NB4 (cell line): ENCODE results near the gene NUP214.

ENCODE experiments used
- MYC ChIP-seq: IDR thresholded peaks from 2 replicates; pipeline ENCODE4 v1.6.1; 2011; ENCODE audit warnings: low read depth, low read length
- POLR2A ChIP-seq: IDR thresholded peaks from 2 replicates; pipeline ENCODE4 v1.6.1; 2011; ENCODE audit warnings: mild to moderate bottlenecking; ENCODE audit not compliant: insufficient read length; ENCODE audit errors: extremely low read depth
- TF ChIP-seq, protein P1 (sequence below): IDR thresholded peaks from one replicate; pipeline ENCODE4 v1.5.1; 2012; ENCODE audit warnings: low read depth, low read length
- TF ChIP-seq, protein P2 (sequence below): IDR thresholded peaks from 2 replicates; pipeline ENCODE4 v1.6.1; 2011; ENCODE audit warnings: low read depth, low read length

DNA sequence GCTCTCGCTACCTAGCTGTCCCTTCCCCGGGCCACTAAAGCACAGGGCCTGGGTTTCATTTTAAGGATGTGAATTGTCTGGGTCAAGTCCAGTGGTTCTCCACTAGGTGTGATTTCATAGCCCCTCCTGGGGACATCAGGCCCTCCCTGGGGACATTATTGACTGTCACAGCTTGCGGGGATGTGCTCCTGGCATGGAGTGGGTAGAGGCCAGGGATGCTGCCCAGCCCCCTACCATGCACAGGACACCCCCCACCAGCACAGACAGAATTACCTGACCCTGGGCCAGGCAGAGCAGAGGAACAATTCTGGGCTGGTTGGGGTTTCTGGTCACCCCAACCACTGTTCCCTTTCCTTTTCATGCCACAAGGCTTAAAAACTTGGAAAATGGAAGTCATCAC is 146.8 kb downstream of the NUP214 start:
- TF ChIP-seq POLR2A (no peak), MYC (no peak)
- TF ChIP-seq, protein P1, sequence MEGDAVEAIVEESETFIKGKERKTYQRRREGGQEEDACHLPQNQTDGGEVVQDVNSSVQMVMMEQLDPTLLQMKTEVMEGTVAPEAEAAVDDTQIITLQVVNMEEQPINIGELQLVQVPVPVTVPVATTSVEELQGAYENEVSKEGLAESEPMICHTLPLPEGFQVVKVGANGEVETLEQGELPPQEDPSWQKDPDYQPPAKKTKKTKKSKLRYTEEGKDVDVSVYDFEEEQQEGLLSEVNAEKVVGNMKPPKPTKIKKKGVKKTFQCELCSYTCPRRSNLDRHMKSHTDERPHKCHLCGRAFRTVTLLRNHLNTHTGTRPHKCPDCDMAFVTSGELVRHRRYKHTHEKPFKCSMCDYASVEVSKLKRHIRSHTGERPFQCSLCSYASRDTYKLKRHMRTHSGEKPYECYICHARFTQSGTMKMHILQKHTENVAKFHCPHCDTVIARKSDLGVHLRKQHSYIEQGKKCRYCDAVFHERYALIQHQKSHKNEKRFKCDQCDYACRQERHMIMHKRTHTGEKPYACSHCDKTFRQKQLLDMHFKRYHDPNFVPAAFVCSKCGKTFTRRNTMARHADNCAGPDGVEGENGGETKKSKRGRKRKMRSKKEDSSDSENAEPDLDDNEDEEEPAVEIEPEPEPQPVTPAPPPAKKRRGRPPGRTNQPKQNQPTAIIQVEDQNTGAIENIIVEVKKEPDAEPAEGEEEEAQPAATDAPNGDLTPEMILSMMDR: no peak
- TF ChIP-seq, protein P2, sequence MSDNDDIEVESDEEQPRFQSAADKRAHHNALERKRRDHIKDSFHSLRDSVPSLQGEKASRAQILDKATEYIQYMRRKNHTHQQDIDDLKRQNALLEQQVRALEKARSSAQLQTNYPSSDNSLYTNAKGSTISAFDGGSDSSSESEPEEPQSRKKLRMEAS: no peak
